Measurements from ENCODE around the gene BUB1B. TPM values are rescaled to one million over a fixed set of nuclear protein-coding genes. Genes with fewer than 3 reads are reported as not detected.

BUB1B gene
- total and polyA plus RNA-seq, 4 donors, result 1.1 to 8.0 (median 2.1) TPM

DNA sequence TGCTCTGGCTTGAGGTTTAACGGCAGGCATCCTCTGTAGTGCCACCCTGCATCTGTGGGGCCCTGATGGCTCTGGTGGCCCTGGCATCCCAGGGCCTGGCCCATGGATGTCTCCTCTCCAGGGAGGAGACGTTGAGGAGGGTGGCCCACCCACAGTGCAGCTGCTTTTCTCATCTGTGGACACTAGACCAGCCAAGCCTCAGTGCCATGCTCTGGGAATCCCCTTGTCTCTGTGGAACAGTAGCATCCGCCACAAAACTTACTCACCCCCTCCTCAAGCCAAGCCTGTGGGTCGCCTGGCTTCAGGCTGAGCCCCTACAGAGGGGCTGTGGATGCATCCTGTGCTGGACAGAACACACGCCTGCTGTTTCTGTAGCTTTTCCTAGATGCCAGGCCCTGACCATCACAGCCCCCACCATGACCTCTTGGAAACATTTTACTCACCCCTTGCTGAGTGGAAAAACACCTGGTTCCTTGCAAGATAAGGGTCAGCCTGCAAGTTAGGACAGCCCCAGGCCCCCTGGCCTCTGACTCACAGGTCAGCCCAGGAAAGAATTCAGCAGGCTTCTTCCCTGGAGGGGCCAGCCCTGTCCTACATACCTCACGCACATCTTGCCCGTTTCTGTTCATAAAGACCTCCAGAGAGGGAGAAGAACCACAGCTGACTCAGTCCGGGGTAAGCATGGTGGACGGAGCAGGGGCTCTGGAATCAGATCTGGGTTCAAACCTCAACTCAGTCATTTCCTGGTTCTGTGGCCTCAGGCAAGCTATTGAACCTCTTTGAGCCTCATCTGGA lies 97.0 kb downstream of the BUB1B start:
- no peak overlapping the region for H3K4me3 ChIP-seq
- DNase-seq, result no peak
- no peak overlapping the region for H3K27ac ChIP-seq (ENCODE audit: low read depth in 1 of 2, low read length in 1 of 2)
- no peaks in the 10 kb centered on the region for H3K9me3 ChIP-seq (ENCODE audit: control insufficient read depth in 4 of 4, insufficient read depth in 3 of 4, low read length in 3 of 4)
- ATAC-seq (ENCODE audit: insufficient read depth, low FRiP score), result no peak
- peaks cover 0 to 23% (median 8%) of the 10 kb centered on the region in 3 donors for H3K27me3 ChIP-seq (ENCODE audit: control insufficient read depth in 3 of 3, insufficient read depth in 3 of 3, low read length in 2 of 3)
- H3K4me1 ChIP-seq (ENCODE audit: control insufficient read depth in 5 of 5, insufficient read depth in 5 of 5, low read length in 5 of 5), result peaks cover 0 to 10% (median 1%) of the 10 kb centered on the region in 5 donors
- no peak for TF ChIP-seq CTCF (IDR thresholded peaks at IDR 0.05; ENCODE audit: control extremely low read depth, extremely low read depth)
- WGBS, 2 donors, result 86 to 91% methylated on average over 9 of the region's 9 CpGs
- H3K36me3 ChIP-seq (ENCODE audit: control insufficient read depth in 4 of 4, insufficient read depth in 4 of 4, low read length in 4 of 4), result no peaks in the 10 kb centered on the region
- H3K9ac ChIP-seq (ENCODE audit: insufficient read depth in 1 of 2, low read length in 2 of 2), result no peak overlapping the region

- H3K36me3 ChIP-seq (ENCODE audit: control insufficient read depth in 4 of 4, insufficient read depth in 4 of 4, low read length in 4 of 4), result no peaks in the 10 kb centered on the region
- no peak for TF ChIP-seq CTCF (IDR thresholded peaks at IDR 0.05; ENCODE audit: control extremely low read depth, extremely low read depth)
- no peak for DNase-seq
- no peak overlapping the region for H3K4me3 ChIP-seq
- WGBS, 2 donors, result 51 to 64% methylated on average over 8 of the region's 8 CpGs
- no peak overlapping the region for H3K27ac ChIP-seq (ENCODE audit: low read depth in 1 of 2, low read length in 1 of 2)
- peaks cover 0 to 4% (median under 1%) of the 10 kb centered on the region in 5 donors for H3K4me1 ChIP-seq (ENCODE audit: control insufficient read depth in 5 of 5, insufficient read depth in 5 of 5, low read length in 5 of 5)
- H3K9ac ChIP-seq (ENCODE audit: insufficient read depth in 1 of 2, low read length in 2 of 2), result no peak overlapping the region
- ATAC-seq (ENCODE audit: insufficient read depth, low FRiP score), result no peak
- H3K27me3 ChIP-seq (ENCODE audit: control insufficient read depth in 3 of 3, insufficient read depth in 3 of 3, low read length in 2 of 3), result peaks cover 0 to 16% (median 6%) of the 10 kb centered on the region in 3 donors
- no peaks in the 10 kb centered on the region for H3K9me3 ChIP-seq (ENCODE audit: control insufficient read depth in 4 of 4, insufficient read depth in 3 of 4, low read length in 3 of 4)
These were observed 97.7 kb downstream of the BUB1B start for GRCh38 chr15:40258544-40258943.

GRCh38 chr15:40259021-40259420 lies 98.2 kb downstream of the BUB1B start:
- WGBS, 2 donors, result 64 to 70% methylated on average over 7 of the region's 7 CpGs
- TF ChIP-seq CTCF (IDR thresholded peaks at IDR 0.05; ENCODE audit: control extremely low read depth, extremely low read depth), result no peak
- peaks cover 0 to 2% (median 0%) of the 10 kb centered on the region in 5 donors for H3K4me1 ChIP-seq (ENCODE audit: control insufficient read depth in 5 of 5, insufficient read depth in 5 of 5, low read length in 5 of 5)

More at GRCh38 chr15:40259021-40259420, 98.2 kb downstream of the BUB1B start:
- Histone ChIP-seq H3K27me3 (ENCODE audit: control insufficient read depth in 3 of 3, insufficient read depth in 3 of 3, low read length in 2 of 3) (peaks cover 0 to 12% (median 1%) of the 10 kb centered on the region in 3 donors), H3K4me3 (no peak overlapping the region), H3K9ac (ENCODE audit: insufficient read depth in 1 of 2, low read length in 2 of 2) (no peak overlapping the region), H3K9me3 (ENCODE audit: control insufficient read depth in 4 of 4, insufficient read depth in 3 of 4, low read length in 3 of 4) (no peaks in the 10 kb centered on the region), H3K27ac (ENCODE audit: low read depth in 1 of 2, low read length in 1 of 2) (no peak overlapping the region), H3K36me3 (ENCODE audit: control insufficient read depth in 4 of 4, insufficient read depth in 4 of 4, low read length in 4 of 4) (no peaks in the 10 kb centered on the region)
- ATAC-seq (ENCODE audit: insufficient read depth, low FRiP score) (no peak), DNase-seq (no peak)

All from lung (tissue), 12 donors.